HFF-Myc (cell line): Measurements from ENCODE around the gene CYP2J2.

Source experiments
- DNase-seq: peaks from one replicate; pipeline ENCODE4 v3.0.0-alpha.2; 2011; ENCODE audit warnings: low read depth; ENCODE audit errors: extremely low read depth
- H3K4me3 ChIP-seq: replicated peaks from 2 replicates; pipeline ENCODE4 v1.5.1; 2011; ENCODE audit warnings: low read depth, mild to moderate bottlenecking, control low read depth, low read length
- CTCF ChIP-seq: IDR thresholded peaks from 2 replicates; pipeline ENCODE4 v1.5.1; 2012; ENCODE audit warnings: mild to moderate bottlenecking, low read depth, low read length, control low read depth; ENCODE audit errors: missing control alignments

Gene CYP2J2

GRCh38 chr1:59967141-59967697 is 40.6 kb upstream of the CYP2J2 start:
- DNase-seq = no peak
- H3K4me3 ChIP-seq = no peak overlapping the region
- no peak for TF ChIP-seq CTCF

- DNase-seq = no peak
- TF ChIP-seq CTCF = no peak
- H3K4me3 ChIP-seq = no peak overlapping the region
These were observed 25.5 kb upstream of the CYP2J2 start for GRCh38 chr1:59952065-59952464.

- TF ChIP-seq CTCF = no peak
- no peak overlapping the region for H3K4me3 ChIP-seq
- no peak for DNase-seq
These were observed 23.1 kb upstream of the CYP2J2 start for GRCh38 chr1:59949648-59950047.

- H3K4me3 ChIP-seq = no peak overlapping the region
- no peak for TF ChIP-seq CTCF
- no peak for DNase-seq
These were observed 22.4 kb upstream of the CYP2J2 start for GRCh38 chr1:59948990-59949389.

- TF ChIP-seq CTCF = peak; percentile 90
- no peak overlapping the region for H3K4me3 ChIP-seq
- DNase-seq = peak; percentile 32
These were observed 20.7 kb upstream of the CYP2J2 start for GRCh38 chr1:59947047-59947938.

- H3K4me3 ChIP-seq = no peak overlapping the region
- DNase-seq = no peak
- TF ChIP-seq CTCF = no peak
These were observed 19.2 kb upstream of the CYP2J2 start for GRCh38 chr1:59945790-59946189.
